ENCODE results near the gene LYG2. TPM values are rescaled to one million over a fixed set of nuclear protein-coding genes. Genes with fewer than 3 reads are reported as not detected.
"Not testable (repeated sequence)": the region's sequence is repeated elsewhere in the genome, so short reads cannot be mapped to it uniquely, and the experiment has no call there.

LYG2 gene
- not detected for total RNA-seq

DNA sequence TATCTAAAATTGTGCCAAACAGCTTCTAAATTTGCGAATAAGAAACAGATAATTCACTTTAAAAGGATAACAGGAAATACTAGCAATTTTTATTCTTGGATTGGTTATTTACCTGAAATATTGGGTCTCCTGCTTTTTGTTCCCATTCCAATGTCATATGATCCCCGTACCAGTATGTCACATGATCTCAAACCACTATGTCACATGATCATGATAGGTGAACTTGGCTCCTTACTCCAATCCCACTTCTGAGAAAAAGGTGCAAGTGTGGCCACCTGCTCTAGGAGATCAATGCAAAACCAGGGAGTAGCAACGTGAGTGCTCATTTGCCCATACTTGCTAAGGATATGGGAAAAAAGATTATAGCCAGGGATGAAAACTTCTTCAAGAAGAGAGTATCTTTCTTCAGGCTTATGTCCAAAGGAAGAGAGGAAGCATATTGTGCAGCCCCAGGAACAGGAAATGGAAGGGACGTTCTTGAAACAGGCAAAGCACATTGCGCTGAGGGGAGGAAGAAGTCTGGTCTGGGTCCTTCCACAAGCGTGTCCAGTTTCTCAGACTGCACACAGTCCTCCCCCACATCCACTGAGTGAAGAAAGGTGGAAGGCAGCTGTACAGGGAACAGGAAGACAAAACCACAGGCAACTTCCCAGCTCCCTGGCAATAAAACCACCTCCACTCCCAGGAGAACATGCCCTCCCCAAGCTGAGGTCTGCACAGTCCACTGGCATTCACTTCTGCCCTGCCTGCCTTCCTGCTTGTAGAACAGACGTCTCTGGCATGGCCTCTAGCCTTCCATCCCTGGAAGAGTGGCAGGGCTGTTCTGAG, at the start of gene LYG2:
Gene LYG2 (minus strand): TSS at position 176 of the 828 bp plus-strand sequence. CDS start 1,406 bp downstream, outside the sequence.
- Histone ChIP-seq H3K4me1 (no peaks in the 10 kb centered on the region), H3K27me3 (no peaks in the 10 kb centered on the region), H3K9me3 (no peaks in the 10 kb centered on the region), H3K27ac (no peak within 1 kb of the TSS), H3K36me3 (no peaks in the 10 kb centered on the region), H3K4me3 (no peak within 1 kb of the TSS)
- ATAC-seq (ENCODE audit: low FRiP score in 2 of 2) = peak in 1 of 2 donors; percentile 34
- 60 to 70% methylated on average over 6 to 7 of the region's 7 CpGs for WGBS, 2 donors
- no peak for TF ChIP-seq CTCF (IDR thresholded peaks at IDR 0.05)
- DNase-seq = no peak

DNA sequence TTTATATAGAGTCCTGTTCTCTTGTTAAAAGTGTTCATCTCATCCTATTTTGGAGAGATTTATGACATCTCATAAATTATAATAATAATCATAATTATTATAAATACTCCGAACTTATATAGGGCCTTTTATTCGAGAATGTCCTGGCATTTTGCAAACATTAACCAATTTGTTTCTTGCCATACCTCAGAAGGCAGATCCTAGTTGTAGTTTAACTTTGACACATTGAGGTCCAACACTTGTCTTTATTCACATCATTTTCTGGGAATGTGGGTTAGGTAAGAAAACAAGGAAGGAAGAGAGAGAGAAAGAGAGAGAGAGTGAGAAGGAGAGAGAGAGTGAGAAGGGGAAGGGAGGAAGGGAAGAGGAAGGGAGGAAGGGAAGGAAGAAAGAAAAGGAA, 45.6 kb upstream of the LYG2 start, which contains the start of gene LYG1:
Gene LYG1 (minus strand): TSS at position 101 of the 400 bp plus-strand sequence. CDS start 5,527 bp downstream, outside the sequence.
- not testable (repeated sequence) for H3K27me3 ChIP-seq; ATAC-seq (ENCODE audit: low FRiP score in 2 of 2); H3K27ac ChIP-seq; H3K36me3 ChIP-seq; H3K9me3 ChIP-seq; DNase-seq; H3K4me3 ChIP-seq; H3K4me1 ChIP-seq
- 74 to 86% methylated on average over 2 of the region's 2 CpGs for WGBS, 2 donors

DNA sequence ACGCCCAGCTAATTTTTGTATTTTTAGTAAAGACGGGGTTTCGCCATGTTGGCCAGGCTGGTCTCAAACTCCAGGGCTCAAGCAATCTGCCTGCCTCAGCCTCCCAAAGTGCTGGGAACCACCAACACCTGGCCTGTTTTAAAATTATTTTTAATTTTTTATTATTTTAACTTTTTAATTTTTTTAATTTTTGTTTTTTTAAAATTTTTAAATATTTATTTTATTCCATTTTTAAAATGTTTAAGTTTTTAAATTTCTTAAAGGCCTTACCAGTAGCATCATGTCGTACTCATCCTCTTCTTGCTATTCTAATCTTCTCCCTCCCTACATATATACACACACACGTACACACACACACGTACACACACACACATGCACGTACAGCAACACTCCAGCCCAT, 44.1 kb upstream of the LYG2 start:
- Histone ChIP-seq H3K9me3 (no peaks in the 10 kb centered on the region), H3K36me3 (peaks cover 0 to 8% (median 2%) of the 10 kb centered on the region in 4 donors), H3K4me1 (no peaks in the 10 kb centered on the region), H3K4me3 (no peak overlapping the region), H3K27ac (no peak overlapping the region), H3K27me3 (no peaks in the 10 kb centered on the region)
- TF ChIP-seq POLR2AphosphoS5 (IDR thresholded peaks at IDR 0.05) (no peak), POLR2A (IDR thresholded peaks at IDR 0.05) (no peak), CTCF (IDR thresholded peaks at IDR 0.05) (no peak), EP300 (IDR thresholded peaks at IDR 0.05) (no peak)
- WGBS, 2 donors = 96 to 97% methylated on average over 7 of the region's 7 CpGs
- DNase-seq (no peak), ATAC-seq (ENCODE audit: low FRiP score in 2 of 2) (no peak)

DNA sequence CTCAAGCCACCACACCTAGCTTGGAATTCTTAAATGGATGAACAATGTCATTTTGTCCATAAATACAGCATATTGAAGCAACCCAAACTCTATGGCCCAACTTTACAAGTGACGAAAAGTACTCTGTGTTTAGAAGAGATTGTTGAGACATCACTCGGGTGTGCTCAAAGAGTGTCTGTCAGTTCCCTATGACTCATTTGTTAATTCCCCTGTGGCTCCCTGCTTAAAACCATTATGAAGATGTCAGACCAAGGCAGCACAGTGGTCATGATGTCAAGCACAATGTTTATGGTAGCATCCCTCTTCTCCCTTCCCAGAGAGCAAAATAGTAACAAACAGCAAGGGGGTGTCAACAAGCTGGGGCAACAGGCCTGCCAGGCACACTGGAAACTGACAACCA, 42.5 kb upstream of the LYG2 start:
- no peak overlapping the region for H3K4me3 ChIP-seq
- peaks cover 0 to 8% (median 2%) of the 10 kb centered on the region in 4 donors for H3K36me3 ChIP-seq
- no peaks in the 10 kb centered on the region for H3K4me1 ChIP-seq
- ATAC-seq (ENCODE audit: low FRiP score in 2 of 2) (peak in 1 of 2 donors; percentile 26), DNase-seq (no peak)
- 94% methylated on average over 2 of the region's 2 CpGs for WGBS, 2 donors
- TF ChIP-seq POLR2AphosphoS5 (IDR thresholded peaks at IDR 0.05) (no peak), CTCF (IDR thresholded peaks at IDR 0.05) (no peak), EP300 (IDR thresholded peaks at IDR 0.05) (no peak), POLR2A (IDR thresholded peaks at IDR 0.05) (no peak)
- no peaks in the 10 kb centered on the region for H3K9me3 ChIP-seq
- no peak overlapping the region for H3K27ac ChIP-seq
- no peaks in the 10 kb centered on the region for H3K27me3 ChIP-seq

DNA sequence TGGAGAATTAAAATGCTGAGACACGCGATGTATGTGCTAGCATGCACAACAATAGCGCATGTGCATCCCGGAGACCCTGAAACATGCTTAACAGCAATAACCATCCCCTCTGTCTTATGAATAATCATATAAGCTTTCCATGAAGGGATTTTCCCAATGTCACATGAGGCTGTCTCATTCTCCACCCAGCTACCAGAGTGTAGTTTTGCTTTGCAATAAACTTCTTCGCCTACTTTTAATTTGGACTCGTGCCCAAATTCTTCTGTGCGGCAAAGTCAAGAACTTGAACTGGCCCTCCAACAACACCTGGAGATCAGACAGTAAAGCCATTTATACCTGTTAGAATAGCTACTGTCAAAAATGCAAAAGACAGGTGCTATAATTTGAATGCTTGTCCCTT, 30.1 kb upstream of the LYG2 start:
- no peak for ATAC-seq (ENCODE audit: low FRiP score in 2 of 2)
- no peak for DNase-seq
- Histone ChIP-seq H3K27me3 (no peaks in the 10 kb centered on the region), H3K4me1 (no peaks in the 10 kb centered on the region), H3K4me3 (no peak overlapping the region), H3K36me3 (peaks cover 0 to 10% (median 0%) of the 10 kb centered on the region in 4 donors), H3K9me3 (no peaks in the 10 kb centered on the region), H3K27ac (no peak overlapping the region)
- no peak for TF ChIP-seq EP300 (IDR thresholded peaks at IDR 0.05)
- TF ChIP-seq CTCF (IDR thresholded peaks at IDR 0.05) = no peak
- no peak for TF ChIP-seq POLR2AphosphoS5 (IDR thresholded peaks at IDR 0.05)
- no peak for TF ChIP-seq POLR2A (IDR thresholded peaks at IDR 0.05)
- WGBS, 2 donors = 84 to 88% methylated on average over 7 of the region's 7 CpGs

Measured in upper lobe of left lung (tissue), 6 donors.